Measurements from ENCODE around the gene HPX. TPM values are rescaled to one million over a fixed set of nuclear protein-coding genes. Genes with fewer than 3 reads are reported as not detected.

Gene HPX
- total and polyA plus RNA-seq, 4 experiments from 2014 or later: 0.83 to 1.3 TPM; not detected in 2

DNA sequence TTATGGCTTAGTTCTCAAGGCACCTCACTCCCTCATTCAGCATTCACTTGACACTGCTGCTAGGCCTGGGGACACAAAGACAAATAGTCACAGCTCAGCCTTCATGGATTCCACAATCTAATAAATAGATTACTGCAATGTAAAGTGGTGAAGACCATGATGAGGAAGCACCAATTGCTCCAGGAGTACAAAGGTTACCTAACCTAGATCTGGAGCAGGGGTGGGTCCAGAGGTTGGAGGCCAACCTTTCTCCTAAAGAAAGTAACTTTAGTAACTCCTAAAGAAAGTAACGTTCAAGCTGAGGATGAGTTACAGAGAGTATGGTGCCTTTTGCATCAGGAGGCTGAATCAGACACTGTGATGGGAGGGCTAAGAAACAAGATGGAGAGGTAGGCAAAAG is 28.8 kb upstream of the HPX start:
- intact Hi-C loops (cut with micrococcal nuclease): no loop called here
- Mint-ChIP-seq H3K27me3 (no peaks in the 10 kb centered on the region), H3K4me1 (peaks cover 12 to 26% (median 17%) of the 10 kb centered on the region in 4 donors), H3K9me3 (no peaks in the 10 kb centered on the region), H3K27ac (no peak overlapping the region), H3K36me3 (peaks cover 3 to 6% of the 10 kb centered on the region in 2 donors), H3K4me3 (no peak overlapping the region)
- POLR2A ChIA-PET (ENCODE audit: partially characterized antibody): no interaction called here
- CTCF ChIA-PET (ENCODE audit: partially characterized antibody): interaction anchor here (1.2 to 2.9 kb wide), 3 partner anchors 10 to 91 kb away, joined by 3 to 9 read pairs (median 8); no protein-coding TSS in a partner anchor
- Histone ChIP-seq H3K27ac (ENCODE audit: low read depth, low read length) (no peak overlapping the region), H3K4me3 (ENCODE audit: low read length in 2 of 2) (no peak overlapping the region), H3K4me1 (ENCODE audit: insufficient read depth, low read length) (peaks cover 16% of the 10 kb centered on the region), H3K9me3 (ENCODE audit: control insufficient read depth in 1 of 2, low read length in 2 of 2) (no peaks in the 10 kb centered on the region), H3K36me3 (ENCODE audit: insufficient read depth, low read length) (no peaks in the 10 kb centered on the region), H3K27me3 (ENCODE audit: insufficient read depth, low read length) (no peaks in the 10 kb centered on the region)
- no peak for DNase-seq

DNA sequence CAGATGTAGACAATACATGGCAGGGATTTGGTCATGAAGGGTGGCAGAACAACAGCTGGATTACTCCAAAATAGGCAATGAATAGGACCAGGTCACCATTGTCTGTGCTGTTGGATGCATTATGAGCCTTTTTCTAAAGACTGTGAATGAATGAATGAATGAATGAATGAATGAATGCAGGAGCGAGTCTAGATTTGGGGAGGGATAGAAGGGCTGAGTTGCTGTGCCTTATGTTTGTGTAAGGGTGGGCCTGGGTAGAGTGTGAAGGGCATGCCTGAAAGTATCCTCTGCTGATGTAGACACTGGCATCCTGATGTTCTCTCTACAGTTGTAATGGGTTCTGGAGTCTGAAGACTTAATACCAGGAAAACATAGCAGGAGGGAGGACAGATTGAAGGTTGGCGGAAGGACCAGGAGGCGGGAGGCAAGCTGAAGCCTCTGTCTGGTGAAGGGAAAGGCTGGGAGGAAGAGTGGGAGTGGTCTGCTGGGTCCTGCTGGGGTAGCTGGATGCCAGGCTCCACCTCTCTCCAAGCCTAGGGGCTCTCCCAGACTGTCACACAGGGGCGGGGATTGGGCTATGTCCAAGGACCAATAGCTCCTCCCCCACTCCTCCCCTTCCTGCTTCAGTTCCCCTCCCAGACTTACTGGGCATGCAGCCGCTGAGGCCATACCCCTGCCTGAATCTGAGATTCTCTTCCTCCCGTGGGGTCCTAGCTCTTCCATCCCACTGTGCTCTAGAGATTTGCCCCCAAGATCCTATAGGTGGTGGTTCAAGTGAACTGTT is 28.1 kb upstream of the HPX start:
- intact Hi-C loops (cut with micrococcal nuclease): no loop called here
- no peak overlapping the region for H3K4me3 Mint-ChIP-seq
- peaks cover 12% of the 10 kb centered on the region for H3K4me1 ChIP-seq (ENCODE audit: insufficient read depth, low read length)
- no peaks in the 10 kb centered on the region for H3K27me3 ChIP-seq (ENCODE audit: insufficient read depth, low read length)
- H3K27ac Mint-ChIP-seq: no peak overlapping the region
- H3K4me1 Mint-ChIP-seq: peaks cover 12 to 20% (median 16%) of the 10 kb centered on the region in 4 donors
- no peaks in the 10 kb centered on the region for H3K9me3 Mint-ChIP-seq
- H3K36me3 Mint-ChIP-seq: peaks cover 5 to 12% of the 10 kb centered on the region in 2 donors
- POLR2A ChIA-PET (ENCODE audit: partially characterized antibody): interaction anchor here (1.1 kb wide), 1 partner anchor 65 kb away, joined by 3 read pairs; no protein-coding TSS in a partner anchor
- no peak for DNase-seq
- CTCF ChIA-PET (ENCODE audit: partially characterized antibody): interaction anchor here (0.8 to 2.1 kb wide), 5 partner anchors 9 to 174 kb away, joined by 3 to 11 read pairs (median 3); no protein-coding TSS in a partner anchor
- H3K4me3 ChIP-seq (ENCODE audit: low read length in 2 of 2): no peak overlapping the region
- H3K36me3 ChIP-seq (ENCODE audit: insufficient read depth, low read length): no peaks in the 10 kb centered on the region
- no peaks in the 10 kb centered on the region for H3K27me3 Mint-ChIP-seq
- H3K9me3 ChIP-seq (ENCODE audit: control insufficient read depth in 1 of 2, low read length in 2 of 2): no peaks in the 10 kb centered on the region
- no peak overlapping the region for H3K27ac ChIP-seq (ENCODE audit: low read depth, low read length)

DNA sequence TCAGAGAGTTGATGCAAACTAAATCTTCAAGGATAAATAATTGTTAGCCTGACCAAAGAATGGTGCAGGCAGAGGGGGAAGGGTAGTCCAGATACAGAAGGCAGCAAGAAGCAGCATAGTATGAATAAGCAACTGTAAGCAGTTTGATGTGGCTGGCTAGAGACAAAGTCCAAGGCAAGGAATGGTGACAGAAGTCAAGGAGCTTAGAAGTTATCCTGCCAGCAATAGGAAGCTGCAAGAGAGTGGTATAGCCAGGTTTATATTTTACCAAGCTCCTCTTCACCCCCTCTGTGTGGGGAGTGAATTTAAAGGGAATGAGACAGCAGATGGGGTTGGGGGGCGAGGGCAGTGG is 18.3 kb upstream of the HPX start:
- H3K4me1 ChIP-seq (ENCODE audit: insufficient read depth, low read length): no peaks in the 10 kb centered on the region
- no peaks in the 10 kb centered on the region for H3K4me1 Mint-ChIP-seq
- H3K27ac ChIP-seq (ENCODE audit: low read depth, low read length): no peak overlapping the region
- no peak for DNase-seq
- H3K4me3 ChIP-seq (ENCODE audit: low read length in 2 of 2): no peak overlapping the region
- POLR2A ChIA-PET (ENCODE audit: partially characterized antibody): no interaction called here
- peaks cover 15% of the 10 kb centered on the region for H3K36me3 ChIP-seq (ENCODE audit: insufficient read depth, low read length)
- no peaks in the 10 kb centered on the region for H3K9me3 Mint-ChIP-seq
- CTCF ChIA-PET (ENCODE audit: partially characterized antibody): interaction anchor here (1.4 to 4.2 kb wide), 4 partner anchors 10 to 96 kb away, joined by 3 to 18 read pairs (median 8); no protein-coding TSS in a partner anchor
- H3K27ac Mint-ChIP-seq: peak overlapping the region in 3 of 7 donors; percentile 8 to 33 (median 24)
- H3K4me3 Mint-ChIP-seq: no peak overlapping the region
- no peaks in the 10 kb centered on the region for H3K27me3 Mint-ChIP-seq
- peaks cover 40% of the 10 kb centered on the region in 2 donors for H3K36me3 Mint-ChIP-seq
- intact Hi-C loops (cut with micrococcal nuclease): no loop called here
- no peaks in the 10 kb centered on the region for H3K27me3 ChIP-seq (ENCODE audit: insufficient read depth, low read length)
- no peaks in the 10 kb centered on the region for H3K9me3 ChIP-seq (ENCODE audit: control insufficient read depth in 1 of 2, low read length in 2 of 2)

DNA sequence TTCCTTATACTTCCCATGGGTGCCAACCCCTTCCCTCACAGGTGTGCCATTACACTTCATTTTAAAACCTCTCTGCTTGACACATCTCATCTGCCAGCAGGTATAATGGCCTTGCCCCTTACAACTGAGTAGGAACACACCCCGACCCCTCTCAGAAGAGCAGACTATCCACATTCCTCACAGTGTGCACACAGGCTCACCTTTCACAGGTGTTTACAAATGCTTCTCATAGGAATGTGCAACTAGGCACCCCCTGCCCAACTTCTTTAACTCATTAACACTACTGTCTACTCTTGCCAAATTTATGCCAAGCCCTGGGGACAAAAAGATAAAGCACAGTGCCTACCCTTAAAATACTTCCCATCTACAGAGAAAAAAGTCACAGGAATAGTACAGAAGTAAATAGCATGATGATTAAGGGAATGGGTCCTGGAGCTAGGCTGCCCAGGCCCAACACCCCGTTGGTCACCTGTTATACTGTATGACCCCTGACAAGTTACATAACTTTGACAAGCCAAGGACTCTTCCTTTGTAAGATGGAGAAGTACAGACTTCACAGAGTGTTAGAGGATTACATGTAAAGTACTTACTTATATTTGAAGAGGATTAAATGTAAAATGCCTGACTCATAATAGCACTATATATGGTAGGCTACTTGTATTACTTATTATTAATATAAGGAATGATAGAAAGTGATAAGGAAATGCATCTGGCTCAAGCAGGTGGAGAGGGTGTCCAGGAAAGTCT is 17.7 kb upstream of the HPX start:
- H3K9me3 ChIP-seq (ENCODE audit: control insufficient read depth in 1 of 2, low read length in 2 of 2): no peaks in the 10 kb centered on the region
- H3K27me3 ChIP-seq (ENCODE audit: insufficient read depth, low read length): no peaks in the 10 kb centered on the region
- Mint-ChIP-seq H3K27me3 (no peaks in the 10 kb centered on the region), H3K27ac (peak overlapping the region in 2 of 7 donors; percentile 24 to 33), H3K36me3 (peaks cover 37 to 40% of the 10 kb centered on the region in 2 donors), H3K9me3 (no peaks in the 10 kb centered on the region), H3K4me1 (no peaks in the 10 kb centered on the region), H3K4me3 (no peak overlapping the region)
- peaks cover 15% of the 10 kb centered on the region for H3K36me3 ChIP-seq (ENCODE audit: insufficient read depth, low read length)
- DNase-seq: no peak
- H3K4me1 ChIP-seq (ENCODE audit: insufficient read depth, low read length): no peaks in the 10 kb centered on the region
- intact Hi-C loops (cut with micrococcal nuclease): no loop called here
- POLR2A ChIA-PET (ENCODE audit: partially characterized antibody): no interaction called here
- H3K27ac ChIP-seq (ENCODE audit: low read depth, low read length): no peak overlapping the region
- no peak overlapping the region for H3K4me3 ChIP-seq (ENCODE audit: low read length in 2 of 2)
- CTCF ChIA-PET (ENCODE audit: partially characterized antibody): interaction anchor here (1.9 to 4.2 kb wide), 3 partner anchors 15 to 95 kb away, joined by 5 to 18 read pairs (median 10); no protein-coding TSS in a partner anchor

DNA sequence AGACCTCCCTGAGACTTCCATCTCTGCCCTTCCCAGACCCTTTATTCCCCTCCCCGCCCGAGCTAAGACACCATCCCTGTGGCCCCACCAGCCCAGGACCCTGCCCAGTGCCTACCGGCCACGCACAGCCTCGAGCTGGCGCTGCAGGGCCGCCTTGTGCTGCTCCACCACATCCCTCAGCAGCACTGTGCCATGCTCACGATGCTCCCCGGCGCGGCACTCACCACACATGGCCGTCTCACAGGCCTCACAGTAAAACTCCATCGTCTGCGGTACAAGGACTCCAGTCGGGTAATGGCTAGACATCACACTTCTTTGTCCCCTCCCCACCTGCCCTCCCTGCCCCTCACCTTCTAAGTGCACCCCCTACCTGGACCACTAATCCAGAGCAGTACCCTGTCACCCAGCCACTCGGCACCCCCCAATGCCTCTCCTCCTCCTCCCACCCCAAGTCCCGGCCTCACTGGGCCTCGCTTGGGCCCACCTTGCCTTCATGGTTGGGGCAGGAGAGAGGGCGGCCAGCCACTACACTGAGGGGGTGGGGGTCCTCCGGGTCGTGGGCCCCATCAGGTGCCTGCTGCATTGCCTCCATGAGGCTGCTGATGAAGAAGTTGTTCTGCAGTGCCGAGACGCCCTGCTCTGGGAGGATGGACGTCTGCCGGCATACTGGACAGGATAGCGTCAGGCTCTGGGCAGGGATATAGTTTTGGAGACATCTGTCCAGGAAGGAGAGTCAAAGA is 17.0 kb upstream of the HPX start:
- POLR2A ChIA-PET (ENCODE audit: partially characterized antibody): no interaction called here
- no peaks in the 10 kb centered on the region for H3K4me1 Mint-ChIP-seq
- Histone ChIP-seq H3K27ac (ENCODE audit: low read depth, low read length) (no peak overlapping the region), H3K4me1 (ENCODE audit: insufficient read depth, low read length) (no peaks in the 10 kb centered on the region), H3K4me3 (ENCODE audit: low read length in 2 of 2) (no peak overlapping the region), H3K9me3 (ENCODE audit: control insufficient read depth in 1 of 2, low read length in 2 of 2) (no peaks in the 10 kb centered on the region), H3K27me3 (ENCODE audit: insufficient read depth, low read length) (no peaks in the 10 kb centered on the region), H3K36me3 (ENCODE audit: insufficient read depth, low read length) (peaks cover 15% of the 10 kb centered on the region)
- CTCF ChIA-PET (ENCODE audit: partially characterized antibody): interaction anchor here (4.2 to 6.2 kb wide), 2 partner anchors 13 to 14 kb away, joined by 18 to 49 read pairs; no protein-coding TSS in a partner anchor
- H3K9me3 Mint-ChIP-seq: no peaks in the 10 kb centered on the region
- H3K27me3 Mint-ChIP-seq: no peaks in the 10 kb centered on the region
- H3K27ac Mint-ChIP-seq: no peak overlapping the region
- no peak for DNase-seq
- H3K4me3 Mint-ChIP-seq: no peak overlapping the region
- intact Hi-C loops (cut with micrococcal nuclease): no loop called here
- H3K36me3 Mint-ChIP-seq: peaks cover 40 to 42% of the 10 kb centered on the region in 2 donors

DNA sequence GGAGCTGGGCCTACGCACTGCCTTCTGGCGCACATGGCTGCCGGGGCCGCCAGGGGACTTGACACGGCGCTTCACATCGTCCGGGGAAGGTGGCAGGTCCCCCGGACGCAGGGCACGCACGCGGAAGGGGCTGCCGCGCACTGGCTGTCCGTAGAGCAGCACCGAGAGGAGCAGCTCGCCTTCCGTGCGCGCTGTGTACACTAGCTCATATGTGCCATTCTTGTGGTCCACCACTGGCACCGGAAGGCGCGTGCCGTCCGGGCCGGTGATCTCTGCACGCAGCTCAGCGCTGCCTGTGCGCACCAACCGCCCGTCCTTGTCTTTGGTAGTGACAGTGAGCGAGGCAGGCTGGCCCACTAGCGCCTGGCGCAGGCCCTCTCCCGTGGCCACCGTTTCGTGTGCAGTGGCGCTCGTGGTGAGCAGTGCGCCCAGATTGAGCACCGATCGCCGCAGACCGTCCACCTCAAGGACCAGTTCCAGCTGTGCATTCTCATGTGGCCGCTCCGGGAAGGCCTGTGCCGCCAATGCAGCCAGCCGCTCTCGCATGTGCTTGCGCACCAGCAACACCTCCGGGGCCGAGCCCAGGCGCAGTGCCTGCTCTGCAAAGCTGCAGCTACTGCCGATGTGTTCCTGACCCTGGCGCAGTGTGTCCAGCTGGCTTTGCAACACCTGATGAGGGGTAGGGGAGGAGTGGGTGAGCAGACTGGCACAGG is 15.7 kb upstream of the HPX start:
- DNase-seq: no peak
- H3K27ac Mint-ChIP-seq: no peak overlapping the region
- no peaks in the 10 kb centered on the region for H3K4me1 ChIP-seq (ENCODE audit: insufficient read depth, low read length)
- no peaks in the 10 kb centered on the region for H3K27me3 ChIP-seq (ENCODE audit: insufficient read depth, low read length)
- no peak overlapping the region for H3K4me3 Mint-ChIP-seq
- CTCF ChIA-PET (ENCODE audit: partially characterized antibody): interaction anchor here (3.6 to 6.2 kb wide), 2 partner anchors 12 to 78 kb away, joined by 16 to 49 read pairs; no protein-coding TSS in a partner anchor
- no peak overlapping the region for H3K27ac ChIP-seq (ENCODE audit: low read depth, low read length)
- H3K27me3 Mint-ChIP-seq: no peaks in the 10 kb centered on the region
- no peaks in the 10 kb centered on the region for H3K9me3 Mint-ChIP-seq
- POLR2A ChIA-PET (ENCODE audit: partially characterized antibody): no interaction called here
- no peak overlapping the region for H3K4me3 ChIP-seq (ENCODE audit: low read length in 2 of 2)
- intact Hi-C loops (cut with micrococcal nuclease): no loop called here
- H3K36me3 ChIP-seq (ENCODE audit: insufficient read depth, low read length): peaks cover 15% of the 10 kb centered on the region
- no peaks in the 10 kb centered on the region for H3K4me1 Mint-ChIP-seq
- H3K36me3 Mint-ChIP-seq: peaks cover 37% of the 10 kb centered on the region in 2 donors
- no peaks in the 10 kb centered on the region for H3K9me3 ChIP-seq (ENCODE audit: control insufficient read depth in 1 of 2, low read length in 2 of 2)

Data from CD4-positive, alpha-beta memory T cell (primary cell).